ENCODE measurements around the gene DDX1. TPM values are rescaled to one million over a fixed set of nuclear protein-coding genes. Genes with fewer than 3 reads are reported as not detected.

The DDX1 gene
- total RNA-seq, 2 donors from 2014 or later, result 41.1 to 95.2 TPM

DNA sequence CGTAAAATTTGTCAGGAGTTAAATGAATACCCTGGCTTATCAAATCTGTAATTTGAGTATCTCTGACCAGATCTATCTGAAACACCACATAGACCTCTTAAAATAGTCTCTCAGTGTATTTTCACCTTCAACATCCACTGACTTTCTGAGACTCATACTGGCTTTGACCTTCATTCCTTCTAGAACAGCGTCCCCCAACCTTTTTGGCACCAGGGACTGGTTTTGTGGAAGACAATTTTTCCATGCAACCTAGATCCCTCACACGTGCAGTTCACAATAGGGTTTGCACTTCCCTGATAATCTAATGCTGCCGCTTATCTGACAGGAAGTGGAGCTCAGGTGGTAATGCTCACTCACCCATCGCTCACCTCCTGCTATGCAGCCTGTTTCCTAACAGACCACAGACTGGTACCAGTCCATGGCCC, 33.8 kb upstream of the DDX1 start:
- H3K4me1 Mint-ChIP-seq, result peaks cover 28% of the 10 kb centered on the region
- peaks cover 3% of the 10 kb centered on the region for H3K9me3 Mint-ChIP-seq
- H3K27me3 Mint-ChIP-seq, result no peaks in the 10 kb centered on the region
- no peak overlapping the region for H3K27ac Mint-ChIP-seq
- no peak for ATAC-seq (replicated peaks)
- no peak overlapping the region for H3K4me3 Mint-ChIP-seq
- H3K36me3 Mint-ChIP-seq (ENCODE audit: low read depth), result peaks cover 33% of the 10 kb centered on the region

DNA sequence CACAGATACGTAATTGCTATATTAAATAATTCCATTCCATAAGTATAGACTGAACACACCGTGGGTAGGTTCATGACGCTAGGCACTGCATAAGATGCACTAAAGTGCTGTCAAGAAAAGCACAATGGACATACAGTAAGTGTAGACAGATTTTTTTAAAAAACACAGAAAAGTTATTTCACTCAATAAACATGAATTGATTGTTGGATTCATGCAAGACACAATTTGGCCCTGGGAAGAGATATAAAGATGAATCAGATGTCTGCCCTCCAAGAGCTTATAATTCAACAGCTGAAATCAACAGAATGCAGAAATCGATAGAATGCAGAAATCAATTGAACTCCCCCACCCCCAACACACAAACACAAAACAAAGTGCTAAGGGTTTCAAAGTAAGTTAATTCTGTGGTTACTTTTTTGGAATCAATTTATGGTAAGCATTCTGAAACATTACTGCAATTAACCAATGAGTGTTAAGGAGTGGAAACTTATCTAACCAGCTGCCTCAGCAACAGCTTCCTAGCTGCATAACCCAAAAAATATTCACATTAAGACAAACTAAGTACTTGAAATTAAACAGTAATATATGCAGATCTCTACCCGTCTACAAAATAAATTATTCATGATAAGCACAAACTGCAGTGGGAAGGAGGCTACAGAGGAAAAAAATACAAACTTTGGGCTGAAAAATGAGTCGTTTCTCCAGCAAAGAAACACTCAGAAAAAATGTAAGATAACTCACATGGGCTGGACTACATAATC, 32.1 kb upstream of the DDX1 start:
- no peak for ATAC-seq (replicated peaks)
- Mint-ChIP-seq H3K27me3 (no peaks in the 10 kb centered on the region), H3K27ac (no peak overlapping the region), H3K4me1 (peaks cover 29% of the 10 kb centered on the region), H3K4me3 (peak overlapping the region; percentile 96), H3K36me3 (ENCODE audit: low read depth) (peaks cover 18% of the 10 kb centered on the region), H3K9me3 (peaks cover 3% of the 10 kb centered on the region)

DNA sequence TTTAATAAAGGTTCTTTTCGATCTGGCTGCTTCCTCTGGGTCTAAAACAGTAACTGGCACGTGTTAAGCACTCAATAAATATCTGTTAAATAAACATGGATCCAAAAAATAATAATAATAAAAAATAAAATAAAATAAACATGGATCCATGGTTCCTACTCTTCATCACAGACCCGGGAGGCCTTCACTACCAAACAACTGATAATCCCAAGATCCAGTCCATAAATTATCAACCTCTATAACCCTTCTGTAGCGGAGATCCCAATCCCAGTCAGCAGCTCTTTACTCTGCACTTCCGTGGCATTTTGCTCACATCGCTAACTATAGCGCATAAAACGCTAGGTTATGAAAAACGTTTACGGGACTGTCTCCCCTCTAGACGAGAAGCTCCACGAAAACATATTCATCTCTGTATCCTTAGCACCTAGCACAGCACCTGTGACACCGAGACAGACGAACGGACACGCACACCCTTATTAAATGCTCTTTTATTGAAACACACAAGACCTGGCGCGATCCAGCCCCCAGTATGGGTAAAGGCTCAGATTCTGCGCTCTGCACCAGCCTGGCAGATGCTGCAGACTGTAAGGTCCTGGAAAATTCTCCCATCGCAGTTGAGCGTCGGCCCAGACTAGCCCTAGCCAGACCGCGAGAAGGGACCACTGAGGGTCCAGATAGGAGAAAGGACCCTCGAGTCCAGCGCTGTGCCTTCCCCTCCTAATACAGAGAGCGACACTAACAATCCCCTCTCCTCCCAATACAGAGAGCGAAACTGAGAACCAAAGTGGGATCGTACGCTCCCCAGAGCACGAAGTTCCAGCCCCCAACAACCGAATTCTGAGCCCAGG, 31.3 kb upstream of the DDX1 start:
- Mint-ChIP-seq H3K27me3 (peaks cover 3% of the 10 kb centered on the region), H3K27ac (peak overlapping the region; percentile 96), H3K4me3 (peak overlapping the region; percentile 96), H3K9me3 (peaks cover 3% of the 10 kb centered on the region), H3K36me3 (ENCODE audit: low read depth) (peaks cover 10% of the 10 kb centered on the region), H3K4me1 (peaks cover 29% of the 10 kb centered on the region)
- peak; percentile 57 for ATAC-seq (replicated peaks)

DNA sequence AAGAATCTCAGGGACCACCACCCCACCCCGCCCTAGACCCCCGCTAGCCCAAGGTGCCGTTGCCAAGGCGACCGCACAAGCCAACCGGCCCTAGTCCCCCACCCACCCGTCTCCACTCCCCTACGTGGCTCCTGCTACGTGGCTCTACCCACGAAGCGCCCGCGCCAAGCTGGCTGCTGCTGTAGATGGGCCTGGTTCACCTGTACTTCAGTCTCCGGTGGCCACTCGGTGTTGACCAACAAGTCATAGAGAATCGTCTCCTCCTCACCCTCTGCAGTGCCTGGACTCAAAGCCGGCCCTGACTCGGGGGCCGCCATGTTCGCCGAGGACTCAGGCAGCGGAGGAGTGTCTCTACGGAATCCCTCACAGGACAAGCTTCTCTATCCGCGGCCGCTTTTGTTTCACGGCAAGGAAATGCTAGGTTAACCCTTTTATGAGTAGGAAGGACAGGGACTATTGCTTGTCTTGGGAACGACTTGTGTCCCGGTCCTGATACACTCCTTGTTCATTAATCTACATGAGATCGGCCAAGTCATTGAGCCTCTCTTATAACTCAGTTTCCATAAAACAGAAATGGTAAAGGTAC, 30.6 kb upstream of the DDX1 start, which contains the start of gene NBAS:
NBAS (minus strand) TSS at position 347 of the 586 bp plus-strand sequence; CDS start at position 317, 30 bp downstream.
- Mint-ChIP-seq H3K4me1 (peaks cover 29% of the 10 kb centered on the region), H3K9me3 (peaks cover 3% of the 10 kb centered on the region), H3K27ac (peak within 1 kb of the TSS; percentile 96), H3K4me3 (peak within 1 kb of the TSS; percentile 96), H3K27me3 (peaks cover 3% of the 10 kb centered on the region), H3K36me3 (ENCODE audit: low read depth) (peaks cover 3% of the 10 kb centered on the region)
- ATAC-seq (replicated peaks), result peak; percentile 85

DNA sequence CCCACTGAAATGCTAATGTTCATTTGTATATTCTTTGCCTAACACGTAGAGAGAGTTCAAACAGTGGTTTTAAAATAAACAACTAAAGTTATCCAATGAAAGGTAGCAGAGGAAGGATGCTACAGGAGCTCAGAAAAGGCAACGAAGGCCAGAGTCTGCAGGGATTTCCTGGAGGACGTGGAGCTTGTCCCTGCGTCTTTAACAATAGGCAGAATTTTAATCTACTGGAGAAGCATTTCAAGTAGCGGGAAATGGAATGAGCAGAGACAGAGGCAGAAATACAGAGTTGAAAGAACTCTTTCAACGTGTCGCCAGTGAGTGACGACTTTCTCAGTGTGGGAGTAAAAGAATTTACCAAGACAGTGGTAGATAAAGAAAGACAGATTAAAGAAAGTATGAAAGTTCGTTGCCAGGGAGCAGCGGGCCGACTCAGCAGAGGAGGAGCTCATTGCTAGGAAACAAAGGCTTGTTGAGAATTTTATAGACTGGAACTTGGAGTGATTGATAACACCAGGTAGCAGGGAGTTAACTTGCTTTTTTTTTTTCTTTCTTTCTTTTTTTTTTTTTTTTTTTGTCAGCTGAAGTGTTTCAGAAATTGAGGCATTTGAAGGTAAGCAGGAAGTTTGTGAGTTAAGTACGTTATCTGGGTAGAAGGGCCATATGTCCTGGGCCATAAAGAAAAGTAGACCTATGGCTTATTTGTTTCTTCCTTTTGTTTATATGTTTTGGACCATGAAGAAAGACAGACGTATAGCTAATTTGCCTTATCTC, 29.9 kb upstream of the DDX1 start:
- Mint-ChIP-seq H3K27ac (peak overlapping the region; percentile 96), H3K27me3 (peaks cover 3% of the 10 kb centered on the region), H3K9me3 (peaks cover 3% of the 10 kb centered on the region), H3K4me3 (peak overlapping the region; percentile 96), H3K36me3 (ENCODE audit: low read depth) (no peaks in the 10 kb centered on the region), H3K4me1 (peaks cover 29% of the 10 kb centered on the region)
- peak; percentile 57 for ATAC-seq (replicated peaks)

- peaks cover 3% of the 10 kb centered on the region for H3K9me3 Mint-ChIP-seq
- peaks cover 3% of the 10 kb centered on the region for H3K27me3 Mint-ChIP-seq
- no peaks in the 10 kb centered on the region for H3K36me3 Mint-ChIP-seq (ENCODE audit: low read depth)
- H3K4me3 Mint-ChIP-seq, result peak overlapping the region; percentile 96
- H3K27ac Mint-ChIP-seq, result peak overlapping the region; percentile 96
- peaks cover 29% of the 10 kb centered on the region for H3K4me1 Mint-ChIP-seq
- ATAC-seq (replicated peaks), result no peak
Observed at GRCh38 chr2:15562354-15563031, 29.2 kb upstream of the DDX1 start.

GRCh38 chr2:15563227-15564100, 28.2 kb upstream of the DDX1 start:
- H3K27ac Mint-ChIP-seq, result peak overlapping the region; percentile 96
- no peak for ATAC-seq (replicated peaks)
- peaks cover 3% of the 10 kb centered on the region for H3K9me3 Mint-ChIP-seq

DNA sequence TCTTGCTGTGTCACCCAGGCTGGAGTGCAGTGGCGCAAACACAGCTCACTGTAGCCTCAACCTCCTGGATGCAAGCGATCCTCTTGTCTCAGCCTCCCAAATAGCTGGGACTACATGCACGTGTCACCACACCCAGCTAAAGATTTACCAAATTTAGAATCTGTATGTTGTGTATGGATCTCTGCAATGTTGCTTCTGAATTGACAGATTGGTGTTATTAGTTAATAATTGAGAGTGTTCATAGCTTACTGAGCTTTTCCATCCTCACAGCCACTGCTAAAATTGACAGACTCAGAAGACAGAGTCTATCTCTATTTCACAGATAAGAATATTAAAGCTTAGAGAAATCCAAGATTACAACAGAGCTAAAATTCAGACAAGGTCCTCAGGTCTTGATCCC, 26.3 kb upstream of the DDX1 start:
- no peaks in the 10 kb centered on the region for H3K36me3 Mint-ChIP-seq (ENCODE audit: low read depth)
- no peak overlapping the region for H3K27ac Mint-ChIP-seq
- no peak overlapping the region for H3K4me3 Mint-ChIP-seq
- H3K4me1 Mint-ChIP-seq, result peaks cover 15% of the 10 kb centered on the region
- peaks cover 8% of the 10 kb centered on the region for H3K27me3 Mint-ChIP-seq
- peaks cover 3% of the 10 kb centered on the region for H3K9me3 Mint-ChIP-seq
- ATAC-seq (replicated peaks), result no peak

More at GRCh38 chr2:15563227-15564100, 28.2 kb upstream of the DDX1 start:
- H3K36me3 Mint-ChIP-seq (ENCODE audit: low read depth), result no peaks in the 10 kb centered on the region
- peaks cover 3% of the 10 kb centered on the region for H3K27me3 Mint-ChIP-seq
- peak overlapping the region; percentile 96 for H3K4me3 Mint-ChIP-seq
- H3K4me1 Mint-ChIP-seq, result peaks cover 23% of the 10 kb centered on the region

DNA sequence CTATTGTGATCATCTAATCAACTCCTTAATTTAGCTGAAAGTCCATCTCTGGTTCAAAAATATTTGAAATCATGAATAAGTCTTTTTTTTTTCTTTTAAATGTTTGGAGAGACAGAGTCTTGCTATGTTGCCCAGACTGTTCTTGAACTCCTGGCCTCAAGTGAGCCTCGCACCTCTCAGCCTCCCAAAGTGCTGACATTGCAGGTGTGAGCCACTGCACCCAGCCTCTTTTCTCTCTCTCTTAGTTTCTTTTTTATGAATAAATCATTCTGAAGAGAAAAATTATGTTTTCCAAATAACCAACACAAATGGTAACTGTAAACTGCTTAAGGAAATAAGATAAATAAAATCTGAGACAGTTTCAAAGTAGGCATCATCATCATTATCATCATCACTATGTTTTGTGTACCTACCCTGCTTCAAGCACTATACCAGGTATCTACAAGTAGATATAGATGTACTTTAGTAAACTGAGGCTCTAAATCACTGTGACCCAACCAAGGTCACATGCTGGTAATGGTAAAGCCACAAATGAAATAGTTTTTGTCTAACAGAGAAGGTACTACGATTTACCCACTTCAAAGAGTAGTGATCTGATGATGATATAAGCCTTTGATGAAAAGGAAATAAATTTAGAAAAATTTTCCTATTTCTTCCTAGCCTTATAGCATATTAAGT, 25.5 kb upstream of the DDX1 start:
- Mint-ChIP-seq H3K27me3 (peaks cover 9% of the 10 kb centered on the region), H3K36me3 (ENCODE audit: low read depth) (no peaks in the 10 kb centered on the region), H3K4me1 (peaks cover 15% of the 10 kb centered on the region), H3K4me3 (no peak overlapping the region), H3K9me3 (peaks cover 3% of the 10 kb centered on the region), H3K27ac (no peak overlapping the region)
- ATAC-seq (replicated peaks), result no peak

DNA sequence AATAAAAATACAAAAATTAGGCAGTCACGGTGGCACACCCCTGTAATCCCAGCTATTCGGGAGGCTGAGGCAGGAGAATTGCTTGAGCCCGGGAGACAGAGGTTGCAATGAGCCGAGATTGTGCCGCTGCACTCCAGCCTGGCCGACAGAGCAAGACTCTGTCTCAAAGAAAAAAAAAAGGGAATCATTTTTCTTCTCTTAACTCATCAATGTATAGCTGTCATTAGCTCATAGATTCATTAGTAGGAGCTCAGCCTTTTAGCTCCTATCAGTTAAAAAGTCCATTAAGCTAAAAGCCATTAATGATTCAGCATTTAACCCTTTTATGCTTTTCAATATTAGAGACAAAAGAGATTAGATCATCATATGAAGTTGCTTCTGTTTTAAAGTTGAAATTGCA, 24.8 kb upstream of the DDX1 start:
- ATAC-seq (replicated peaks), result no peak
- H3K27me3 Mint-ChIP-seq, result peaks cover 9% of the 10 kb centered on the region
- H3K9me3 Mint-ChIP-seq, result peaks cover 3% of the 10 kb centered on the region
- H3K4me3 Mint-ChIP-seq, result no peak overlapping the region
- peaks cover 9% of the 10 kb centered on the region for H3K4me1 Mint-ChIP-seq
- H3K27ac Mint-ChIP-seq, result no peak overlapping the region
- H3K36me3 Mint-ChIP-seq (ENCODE audit: low read depth), result no peaks in the 10 kb centered on the region

DNA sequence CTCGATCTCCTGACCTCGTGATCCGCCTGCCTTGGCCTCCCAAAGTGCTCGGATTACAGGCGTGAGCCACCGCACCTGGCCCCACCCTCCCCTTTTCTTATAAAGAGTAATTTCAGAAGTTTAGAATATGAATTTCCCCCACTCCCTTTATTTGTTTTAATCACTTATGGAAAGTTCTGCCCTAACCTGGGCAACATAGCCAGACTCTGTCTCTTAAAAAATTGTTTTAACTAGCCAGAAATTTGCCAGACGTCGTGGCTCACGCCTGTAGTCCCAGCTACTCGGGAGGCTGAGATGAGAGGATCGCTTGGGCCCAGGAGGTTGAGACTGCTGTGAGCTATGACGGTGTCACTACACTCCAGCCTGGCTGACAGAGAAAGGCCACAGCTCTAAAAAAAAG, 22.8 kb upstream of the DDX1 start:
- Mint-ChIP-seq H3K27ac (no peak overlapping the region), H3K4me1 (no peaks in the 10 kb centered on the region), H3K9me3 (no peaks in the 10 kb centered on the region), H3K36me3 (ENCODE audit: low read depth) (no peaks in the 10 kb centered on the region), H3K27me3 (peaks cover 9% of the 10 kb centered on the region), H3K4me3 (no peak overlapping the region)
- ATAC-seq (replicated peaks), result no peak

DNA sequence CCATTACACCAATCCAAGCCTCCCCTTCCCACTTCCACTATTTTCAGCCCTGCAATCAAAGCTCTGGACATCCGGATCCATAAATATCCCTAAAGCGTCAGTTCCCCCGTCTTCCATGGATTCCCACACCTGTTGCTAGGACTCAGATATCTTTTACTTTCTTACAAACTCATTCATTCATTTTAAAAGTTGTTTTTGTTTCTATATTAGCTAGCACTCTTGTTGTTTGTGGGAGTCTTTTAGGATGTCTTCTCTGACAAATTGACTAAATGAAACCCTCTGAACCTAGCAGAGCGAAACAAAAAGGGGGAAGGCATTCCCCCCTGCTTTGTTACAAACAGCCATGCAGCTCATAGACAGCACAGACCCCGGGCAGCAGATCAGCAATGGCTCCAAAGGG, 21.6 kb upstream of the DDX1 start:
- no peak overlapping the region for H3K4me3 Mint-ChIP-seq
- no peaks in the 10 kb centered on the region for H3K9me3 Mint-ChIP-seq
- H3K4me1 Mint-ChIP-seq, result no peaks in the 10 kb centered on the region
- no peak overlapping the region for H3K27ac Mint-ChIP-seq
- peaks cover 6% of the 10 kb centered on the region for H3K27me3 Mint-ChIP-seq
- ATAC-seq (replicated peaks), result no peak
- H3K36me3 Mint-ChIP-seq (ENCODE audit: low read depth), result no peaks in the 10 kb centered on the region

All from activated T-helper 17 cell treated with anti-CD3 and anti-CD28 coated beads, Interleukin-2, amount 50 U/mL, for 72 hours (primary cell).